K562 (cell line): ENCODE measurements around the gene TP53BP2. TPM values are rescaled to one million over a fixed set of nuclear protein-coding genes. Genes with fewer than 3 reads are reported as not detected.

Source experiments
- HDAC1 ChIP-seq, 2 experiments: fragments of 450-650 bp; IDR thresholded peaks; 2 replicates each; pipeline ENCODE4 v1.6.1; 2016 to 2017; ENCODE audit warnings: inconsistent platforms in 1 of 2, mild to moderate bottlenecking in 1 of 2, moderate library complexity in 1 of 2
- KAT7 ChIP-seq: sonication (generic); formaldehyde crosslinking; IDR thresholded peaks from 2 replicates; pipeline ENCODE4 v1.8.0; 2022; ENCODE audit warnings: missing genetic modification reagents, mild to moderate bottlenecking, borderline replicate concordance
- polyA plus RNA-seq, 8 experiments: library from polyadenylated mRNA; depleted of rRNA in 4 of 8; stranded (reverse) in 5 of 8; unstranded in 3 of 8; fragments of >200 nt; fragmentation: Nextera tagmentation in 2 of 8; fragmentation: Illumina TruSeq in 1 of 8; extraction: Ambion mirVana in 2 of 8; extraction: Trizol in 1 of 8; gene quantifications; 2 replicates each; pipeline versions ENCODE4 v1.2.1 to v1.2.3, GENCODE V29; 2011 to 2014; ENCODE audit warnings: inconsistent platforms in 1 of 8, missing spikeins in 1 of 8
- total RNA-seq, 7 experiments: library from RNA; depleted of rRNA in 6 of 7; stranded (reverse); fragments of >200 nt in 6 of 7; fragmentation: Illumina TruSeq in 2 of 7; extraction: Trizol in 2 of 7; gene quantifications; 2 replicates each; pipeline versions ENCODE4 v1.2.1 to v1.2.3, GENCODE V29; 2011 to 2021; ENCODE audit warnings: low replicate concordance in 1 of 7
- TF ChIP-seq, protein P1 (sequence below): fragments of 450-650 bp; IDR thresholded peaks from 2 replicates; pipeline ENCODE4 v1.6.1; 2017; ENCODE audit warnings: antibody characterized with exemption
- TF ChIP-seq, protein P2 (sequence below): fragments of 450-650 bp; IDR thresholded peaks from 2 replicates; pipeline ENCODE4 v1.6.1; 2016; ENCODE audit warnings: mild to moderate bottlenecking, moderate library complexity
- TF ChIP-seq, protein P3 (sequence below): fragments of 450-650 bp; IDR thresholded peaks from 2 replicates; pipeline ENCODE4 v1.6.1; 2016; ENCODE audit warnings: mild to moderate bottlenecking
- TF ChIP-seq, protein P4 (sequence below): fragments of 450-650 bp; IDR thresholded peaks from 2 replicates; pipeline ENCODE4 v1.6.1; 2016
- TF ChIP-seq, protein P5 (sequence below): fragments of 250-450 bp; sonication (Bioruptor Pico); IDR thresholded peaks from 2 replicates; pipeline ENCODE4 v1.8.0; 2021; ENCODE audit warnings: borderline replicate concordance, mild to moderate bottlenecking, moderate library complexity; ENCODE audit not compliant: poor library complexity, severe bottlenecking

Gene TP53BP2
- total and polyA plus RNA-seq, 9 of the 15 experiments (the other 6 are each of a cell fraction or from before 2014, with no cell fraction given), result 17.0 to 69.6 (median 40.1) TPM

DNA sequence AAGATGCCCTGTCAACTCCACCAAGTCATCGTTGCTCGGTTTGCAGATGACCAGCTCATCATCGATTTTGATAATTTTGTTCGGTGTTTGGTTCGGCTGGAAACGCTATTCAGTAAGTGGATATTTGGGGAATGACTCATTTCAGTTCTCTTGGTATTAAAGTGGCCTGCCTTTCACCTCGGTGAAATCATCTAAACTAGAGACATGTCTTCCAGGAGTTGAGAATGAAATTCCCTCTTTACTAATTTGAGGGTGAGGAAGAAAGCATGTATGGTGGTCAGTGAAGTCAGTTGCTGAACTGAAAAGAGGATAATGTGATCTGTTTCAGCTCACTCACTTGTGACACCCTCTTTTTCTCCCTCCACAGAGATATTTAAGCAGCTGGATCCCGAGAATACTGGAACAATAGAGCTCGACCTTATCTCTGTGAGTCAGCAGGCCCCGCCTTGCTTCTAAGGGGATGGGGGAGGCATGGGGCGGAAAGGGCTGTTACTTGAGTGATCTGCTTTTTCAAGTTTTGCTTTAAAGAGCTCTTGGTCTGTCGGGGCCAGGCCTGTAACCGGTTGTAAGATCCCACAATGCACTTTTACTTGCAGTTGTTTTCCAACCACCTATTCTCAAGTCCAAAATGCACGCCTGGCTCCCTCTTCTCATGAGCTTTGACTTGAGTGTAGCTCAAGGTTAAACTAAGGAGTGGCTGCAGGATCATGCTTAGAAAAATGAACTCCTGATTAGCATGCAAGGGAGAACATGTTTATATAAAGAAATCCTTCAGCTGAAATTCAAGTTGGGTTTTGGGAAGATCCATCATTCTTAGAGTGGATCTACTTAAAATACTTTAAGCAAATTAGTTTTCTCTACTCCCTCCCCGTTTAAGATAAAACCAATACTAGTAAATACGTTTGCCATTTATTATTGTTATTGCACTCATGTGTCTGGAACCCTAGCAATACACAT is 73.7 kb downstream of the TP53BP2 start (continued):
- TF ChIP-seq, protein P1, sequence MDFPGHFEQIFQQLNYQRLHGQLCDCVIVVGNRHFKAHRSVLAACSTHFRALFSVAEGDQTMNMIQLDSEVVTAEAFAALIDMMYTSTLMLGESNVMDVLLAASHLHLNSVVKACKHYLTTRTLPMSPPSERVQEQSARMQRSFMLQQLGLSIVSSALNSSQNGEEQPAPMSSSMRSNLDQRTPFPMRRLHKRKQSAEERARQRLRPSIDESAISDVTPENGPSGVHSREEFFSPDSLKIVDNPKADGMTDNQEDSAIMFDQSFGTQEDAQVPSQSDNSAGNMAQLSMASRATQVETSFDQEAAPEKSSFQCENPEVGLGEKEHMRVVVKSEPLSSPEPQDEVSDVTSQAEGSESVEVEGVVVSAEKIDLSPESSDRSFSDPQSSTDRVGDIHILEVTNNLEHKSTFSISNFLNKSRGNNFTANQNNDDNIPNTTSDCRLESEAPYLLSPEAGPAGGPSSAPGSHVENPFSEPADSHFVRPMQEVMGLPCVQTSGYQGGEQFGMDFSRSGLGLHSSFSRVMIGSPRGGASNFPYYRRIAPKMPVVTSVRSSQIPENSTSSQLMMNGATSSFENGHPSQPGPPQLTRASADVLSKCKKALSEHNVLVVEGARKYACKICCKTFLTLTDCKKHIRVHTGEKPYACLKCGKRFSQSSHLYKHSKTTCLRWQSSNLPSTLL, result peak; percentile 62; the same call in 1 of the 2 replicates
- TF ChIP-seq, protein P2, sequence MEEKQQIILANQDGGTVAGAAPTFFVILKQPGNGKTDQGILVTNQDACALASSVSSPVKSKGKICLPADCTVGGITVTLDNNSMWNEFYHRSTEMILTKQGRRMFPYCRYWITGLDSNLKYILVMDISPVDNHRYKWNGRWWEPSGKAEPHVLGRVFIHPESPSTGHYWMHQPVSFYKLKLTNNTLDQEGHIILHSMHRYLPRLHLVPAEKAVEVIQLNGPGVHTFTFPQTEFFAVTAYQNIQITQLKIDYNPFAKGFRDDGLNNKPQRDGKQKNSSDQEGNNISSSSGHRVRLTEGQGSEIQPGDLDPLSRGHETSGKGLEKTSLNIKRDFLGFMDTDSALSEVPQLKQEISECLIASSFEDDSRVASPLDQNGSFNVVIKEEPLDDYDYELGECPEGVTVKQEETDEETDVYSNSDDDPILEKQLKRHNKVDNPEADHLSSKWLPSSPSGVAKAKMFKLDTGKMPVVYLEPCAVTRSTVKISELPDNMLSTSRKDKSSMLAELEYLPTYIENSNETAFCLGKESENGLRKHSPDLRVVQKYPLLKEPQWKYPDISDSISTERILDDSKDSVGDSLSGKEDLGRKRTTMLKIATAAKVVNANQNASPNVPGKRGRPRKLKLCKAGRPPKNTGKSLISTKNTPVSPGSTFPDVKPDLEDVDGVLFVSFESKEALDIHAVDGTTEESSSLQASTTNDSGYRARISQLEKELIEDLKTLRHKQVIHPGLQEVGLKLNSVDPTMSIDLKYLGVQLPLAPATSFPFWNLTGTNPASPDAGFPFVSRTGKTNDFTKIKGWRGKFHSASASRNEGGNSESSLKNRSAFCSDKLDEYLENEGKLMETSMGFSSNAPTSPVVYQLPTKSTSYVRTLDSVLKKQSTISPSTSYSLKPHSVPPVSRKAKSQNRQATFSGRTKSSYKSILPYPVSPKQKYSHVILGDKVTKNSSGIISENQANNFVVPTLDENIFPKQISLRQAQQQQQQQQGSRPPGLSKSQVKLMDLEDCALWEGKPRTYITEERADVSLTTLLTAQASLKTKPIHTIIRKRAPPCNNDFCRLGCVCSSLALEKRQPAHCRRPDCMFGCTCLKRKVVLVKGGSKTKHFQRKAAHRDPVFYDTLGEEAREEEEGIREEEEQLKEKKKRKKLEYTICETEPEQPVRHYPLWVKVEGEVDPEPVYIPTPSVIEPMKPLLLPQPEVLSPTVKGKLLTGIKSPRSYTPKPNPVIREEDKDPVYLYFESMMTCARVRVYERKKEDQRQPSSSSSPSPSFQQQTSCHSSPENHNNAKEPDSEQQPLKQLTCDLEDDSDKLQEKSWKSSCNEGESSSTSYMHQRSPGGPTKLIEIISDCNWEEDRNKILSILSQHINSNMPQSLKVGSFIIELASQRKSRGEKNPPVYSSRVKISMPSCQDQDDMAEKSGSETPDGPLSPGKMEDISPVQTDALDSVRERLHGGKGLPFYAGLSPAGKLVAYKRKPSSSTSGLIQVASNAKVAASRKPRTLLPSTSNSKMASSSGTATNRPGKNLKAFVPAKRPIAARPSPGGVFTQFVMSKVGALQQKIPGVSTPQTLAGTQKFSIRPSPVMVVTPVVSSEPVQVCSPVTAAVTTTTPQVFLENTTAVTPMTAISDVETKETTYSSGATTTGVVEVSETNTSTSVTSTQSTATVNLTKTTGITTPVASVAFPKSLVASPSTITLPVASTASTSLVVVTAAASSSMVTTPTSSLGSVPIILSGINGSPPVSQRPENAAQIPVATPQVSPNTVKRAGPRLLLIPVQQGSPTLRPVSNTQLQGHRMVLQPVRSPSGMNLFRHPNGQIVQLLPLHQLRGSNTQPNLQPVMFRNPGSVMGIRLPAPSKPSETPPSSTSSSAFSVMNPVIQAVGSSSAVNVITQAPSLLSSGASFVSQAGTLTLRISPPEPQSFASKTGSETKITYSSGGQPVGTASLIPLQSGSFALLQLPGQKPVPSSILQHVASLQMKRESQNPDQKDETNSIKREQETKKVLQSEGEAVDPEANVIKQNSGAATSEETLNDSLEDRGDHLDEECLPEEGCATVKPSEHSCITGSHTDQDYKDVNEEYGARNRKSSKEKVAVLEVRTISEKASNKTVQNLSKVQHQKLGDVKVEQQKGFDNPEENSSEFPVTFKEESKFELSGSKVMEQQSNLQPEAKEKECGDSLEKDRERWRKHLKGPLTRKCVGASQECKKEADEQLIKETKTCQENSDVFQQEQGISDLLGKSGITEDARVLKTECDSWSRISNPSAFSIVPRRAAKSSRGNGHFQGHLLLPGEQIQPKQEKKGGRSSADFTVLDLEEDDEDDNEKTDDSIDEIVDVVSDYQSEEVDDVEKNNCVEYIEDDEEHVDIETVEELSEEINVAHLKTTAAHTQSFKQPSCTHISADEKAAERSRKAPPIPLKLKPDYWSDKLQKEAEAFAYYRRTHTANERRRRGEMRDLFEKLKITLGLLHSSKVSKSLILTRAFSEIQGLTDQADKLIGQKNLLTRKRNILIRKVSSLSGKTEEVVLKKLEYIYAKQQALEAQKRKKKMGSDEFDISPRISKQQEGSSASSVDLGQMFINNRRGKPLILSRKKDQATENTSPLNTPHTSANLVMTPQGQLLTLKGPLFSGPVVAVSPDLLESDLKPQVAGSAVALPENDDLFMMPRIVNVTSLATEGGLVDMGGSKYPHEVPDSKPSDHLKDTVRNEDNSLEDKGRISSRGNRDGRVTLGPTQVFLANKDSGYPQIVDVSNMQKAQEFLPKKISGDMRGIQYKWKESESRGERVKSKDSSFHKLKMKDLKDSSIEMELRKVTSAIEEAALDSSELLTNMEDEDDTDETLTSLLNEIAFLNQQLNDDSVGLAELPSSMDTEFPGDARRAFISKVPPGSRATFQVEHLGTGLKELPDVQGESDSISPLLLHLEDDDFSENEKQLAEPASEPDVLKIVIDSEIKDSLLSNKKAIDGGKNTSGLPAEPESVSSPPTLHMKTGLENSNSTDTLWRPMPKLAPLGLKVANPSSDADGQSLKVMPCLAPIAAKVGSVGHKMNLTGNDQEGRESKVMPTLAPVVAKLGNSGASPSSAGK, result peak; percentile 87
- TF ChIP-seq, protein P3, sequence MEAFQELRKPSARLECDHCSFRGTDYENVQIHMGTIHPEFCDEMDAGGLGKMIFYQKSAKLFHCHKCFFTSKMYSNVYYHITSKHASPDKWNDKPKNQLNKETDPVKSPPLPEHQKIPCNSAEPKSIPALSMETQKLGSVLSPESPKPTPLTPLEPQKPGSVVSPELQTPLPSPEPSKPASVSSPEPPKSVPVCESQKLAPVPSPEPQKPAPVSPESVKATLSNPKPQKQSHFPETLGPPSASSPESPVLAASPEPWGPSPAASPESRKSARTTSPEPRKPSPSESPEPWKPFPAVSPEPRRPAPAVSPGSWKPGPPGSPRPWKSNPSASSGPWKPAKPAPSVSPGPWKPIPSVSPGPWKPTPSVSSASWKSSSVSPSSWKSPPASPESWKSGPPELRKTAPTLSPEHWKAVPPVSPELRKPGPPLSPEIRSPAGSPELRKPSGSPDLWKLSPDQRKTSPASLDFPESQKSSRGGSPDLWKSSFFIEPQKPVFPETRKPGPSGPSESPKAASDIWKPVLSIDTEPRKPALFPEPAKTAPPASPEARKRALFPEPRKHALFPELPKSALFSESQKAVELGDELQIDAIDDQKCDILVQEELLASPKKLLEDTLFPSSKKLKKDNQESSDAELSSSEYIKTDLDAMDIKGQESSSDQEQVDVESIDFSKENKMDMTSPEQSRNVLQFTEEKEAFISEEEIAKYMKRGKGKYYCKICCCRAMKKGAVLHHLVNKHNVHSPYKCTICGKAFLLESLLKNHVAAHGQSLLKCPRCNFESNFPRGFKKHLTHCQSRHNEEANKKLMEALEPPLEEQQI, result peak; percentile 96
- TF ChIP-seq, protein P4, sequence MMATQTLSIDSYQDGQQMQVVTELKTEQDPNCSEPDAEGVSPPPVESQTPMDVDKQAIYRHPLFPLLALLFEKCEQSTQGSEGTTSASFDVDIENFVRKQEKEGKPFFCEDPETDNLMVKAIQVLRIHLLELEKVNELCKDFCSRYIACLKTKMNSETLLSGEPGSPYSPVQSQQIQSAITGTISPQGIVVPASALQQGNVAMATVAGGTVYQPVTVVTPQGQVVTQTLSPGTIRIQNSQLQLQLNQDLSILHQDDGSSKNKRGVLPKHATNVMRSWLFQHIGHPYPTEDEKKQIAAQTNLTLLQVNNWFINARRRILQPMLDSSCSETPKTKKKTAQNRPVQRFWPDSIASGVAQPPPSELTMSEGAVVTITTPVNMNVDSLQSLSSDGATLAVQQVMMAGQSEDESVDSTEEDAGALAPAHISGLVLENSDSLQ, result peak; percentile 69
- TF ChIP-seq HDAC1 (IDR thresholded peaks at IDR 0.05) (peak in 1 of 2 experiments; percentile 77; a peak in 3 of 4 replicates), KAT7 (CRISPR knock-in tag) (peak; percentile 15; the same call in 1 of the 2 replicates)
- TF ChIP-seq, protein P5, sequence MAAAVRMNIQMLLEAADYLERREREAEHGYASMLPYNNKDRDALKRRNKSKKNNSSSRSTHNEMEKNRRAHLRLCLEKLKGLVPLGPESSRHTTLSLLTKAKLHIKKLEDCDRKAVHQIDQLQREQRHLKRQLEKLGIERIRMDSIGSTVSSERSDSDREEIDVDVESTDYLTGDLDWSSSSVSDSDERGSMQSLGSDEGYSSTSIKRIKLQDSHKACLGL (CRISPR knock-in tag), result no peak
